HG03066 (cell line): ENCODE data around the gene SFN.

ENCODE experiments used
- ATAC-seq: cut with Tn5 transposase; IDR thresholded peaks from one replicate; pipeline ENCODE4 v1.9.1; 2021; ENCODE audit warnings: low read depth; ENCODE audit not compliant: unreplicated experiment

SFN gene

DNA sequence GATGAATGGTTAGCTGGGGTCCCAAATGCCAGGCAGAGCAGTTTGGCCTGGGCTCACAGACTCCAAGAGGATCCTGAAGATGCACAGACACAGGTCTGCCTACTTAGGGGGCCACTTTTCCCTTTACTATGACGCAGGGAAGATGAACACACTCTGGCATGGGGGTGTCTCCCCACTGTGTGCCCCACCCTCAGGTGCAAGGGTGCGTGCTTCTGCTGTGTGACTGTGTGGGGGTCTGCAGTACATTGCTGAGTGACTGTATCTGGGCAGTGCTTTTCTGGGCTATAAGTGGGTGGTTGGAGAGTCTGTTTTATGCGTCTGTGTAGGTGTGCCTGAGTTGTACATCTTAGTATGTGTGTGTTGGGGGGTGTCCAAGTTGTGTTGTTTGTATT, 47.0 kb downstream of the SFN start:
- no peak for ATAC-seq

GRCh38 chr1:26910343-26911160, 47.6 kb downstream of the SFN start:
- no peak for ATAC-seq

- no peak for ATAC-seq
Measured at GRCh38 chr1:26911399-26912146, 48.6 kb downstream of the SFN start.

DNA sequence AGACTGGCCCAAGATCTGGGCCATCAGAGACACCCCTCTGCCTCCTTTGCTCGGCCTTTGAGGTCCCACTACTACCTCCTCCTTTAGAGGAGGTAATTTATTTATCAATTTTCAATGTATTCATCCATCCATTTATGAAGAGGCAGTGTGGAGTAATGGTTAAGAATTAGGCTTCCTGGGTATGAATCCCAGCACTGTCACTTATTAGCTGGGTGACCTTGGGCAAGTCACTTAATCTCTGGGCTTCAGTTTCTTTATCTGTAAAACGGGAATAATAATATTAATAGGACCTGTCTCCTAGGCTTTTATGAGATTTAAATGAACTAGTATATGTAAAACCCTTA, 49.2 kb downstream of the SFN start:
- ATAC-seq = no peak

DNA sequence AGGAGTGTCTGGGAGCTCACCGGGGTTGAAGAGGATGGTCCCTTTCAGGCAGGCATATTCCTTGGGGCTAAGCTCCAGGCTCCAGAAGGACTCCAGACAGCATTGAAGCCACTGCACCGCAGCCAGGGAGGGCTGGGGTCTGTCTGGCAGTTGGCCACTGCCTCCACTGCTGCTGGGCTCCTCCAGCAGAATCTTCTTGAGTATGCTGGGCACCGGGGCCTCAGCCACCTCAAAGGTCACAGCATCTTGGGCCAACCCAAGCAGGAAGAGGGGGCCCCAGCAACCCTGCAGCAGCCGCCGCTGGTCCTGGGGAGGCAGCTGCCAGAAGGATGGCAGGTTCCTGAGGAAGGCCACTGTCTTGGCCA, 50.4 kb downstream of the SFN start:
- no peak for ATAC-seq
